Mesothelial cell of epicardium (in vitro differentiated cells): ENCODE data around the gene SPPL2A. TPM values are rescaled to one million over a fixed set of nuclear protein-coding genes. Genes with fewer than 3 reads are reported as not detected.
A peak's percentile ranks its signal among the peaks of the same experiment; 100 is the strongest.
"Not testable (repeated sequence)": the region's sequence is repeated elsewhere in the genome, so short reads cannot be mapped to it uniquely, and the experiment has no call there.

Source experiments
- DNase-seq, 2 experiments: peaks; one replicate each; pipeline ENCODE4 v3.0.0; 2021; ENCODE audit warnings: low spot score in 2 of 2; ENCODE audit not compliant: unreplicated experiment in 2 of 2
- H3K27ac Mint-ChIP-seq: 2 replicates; pipeline ENCODE4 v1.8.0; 2021; ENCODE audit warnings: mixed read lengths
- H3K27me3 Mint-ChIP-seq: 2 replicates; pipeline ENCODE4 v1.8.0; 2021; ENCODE audit warnings: low read depth, mixed read lengths
- H3K36me3 Mint-ChIP-seq: 2 replicates; pipeline ENCODE4 v1.8.0; 2021; ENCODE audit warnings: mixed read lengths
- H3K4me1 Mint-ChIP-seq: 2 replicates; pipeline ENCODE4 v1.8.0; 2021; ENCODE audit warnings: mixed read lengths
- H3K4me3 Mint-ChIP-seq: 2 replicates; pipeline ENCODE4 v1.8.0; 2021; ENCODE audit warnings: mild to moderate bottlenecking, moderate library complexity, mixed read lengths
- H3K9me3 Mint-ChIP-seq: 2 replicates; pipeline ENCODE4 v1.8.0; 2021; ENCODE audit warnings: mixed read lengths
- total RNA-seq: library from RNA; stranded (reverse); gene quantifications from 3 replicates; pipeline ENCODE4 v1.2.1, GENCODE V29; 2021
- TF ChIP-seq, protein P1 (sequence below): fragments of 200-600 bp; sonication (generic); IDR thresholded peaks from one replicate; pipeline ENCODE4 v1.5.0; 2021; ENCODE audit warnings: antibody characterized with exemption; ENCODE audit not compliant: unreplicated experiment

SPPL2A gene
- total RNA-seq, 1 donor from 2014 or later, result 58.9 TPM

DNA sequence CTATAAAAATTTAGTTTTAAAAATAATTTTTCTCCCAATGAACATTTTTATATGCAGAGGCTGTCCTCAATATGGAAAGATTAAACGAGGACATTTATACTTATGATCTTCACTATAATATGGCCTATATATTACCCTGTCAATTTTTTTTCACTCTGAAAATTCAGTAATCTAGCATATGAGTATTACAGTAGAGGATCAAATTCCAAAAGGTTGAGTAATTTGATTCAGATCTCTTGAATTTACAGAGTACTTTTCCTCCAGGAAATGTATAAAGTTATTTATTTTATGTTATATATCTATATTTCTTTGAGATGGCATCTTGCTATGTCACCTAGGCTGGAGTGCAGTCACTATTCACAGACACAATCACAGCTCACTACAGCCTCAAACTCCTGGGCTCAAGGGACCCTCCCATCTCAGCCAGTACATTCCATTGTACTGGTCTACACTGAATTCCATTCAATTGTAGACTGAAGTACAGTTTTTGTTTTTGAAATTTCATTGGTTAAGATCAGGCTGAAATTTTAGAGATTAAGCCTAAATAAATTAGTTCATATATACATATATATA is 62.7 kb downstream of the SPPL2A start:
- Mint-ChIP-seq H3K9me3 (no peaks in the 10 kb centered on the region), H3K36me3 (peaks cover 9% of the 10 kb centered on the region), H3K27me3 (no peaks in the 10 kb centered on the region), H3K4me3 (no peak overlapping the region), H3K27ac (no peak overlapping the region), H3K4me1 (peaks cover 2% of the 10 kb centered on the region)
- DNase-seq, result no peak
- TF ChIP-seq, protein P1, sequence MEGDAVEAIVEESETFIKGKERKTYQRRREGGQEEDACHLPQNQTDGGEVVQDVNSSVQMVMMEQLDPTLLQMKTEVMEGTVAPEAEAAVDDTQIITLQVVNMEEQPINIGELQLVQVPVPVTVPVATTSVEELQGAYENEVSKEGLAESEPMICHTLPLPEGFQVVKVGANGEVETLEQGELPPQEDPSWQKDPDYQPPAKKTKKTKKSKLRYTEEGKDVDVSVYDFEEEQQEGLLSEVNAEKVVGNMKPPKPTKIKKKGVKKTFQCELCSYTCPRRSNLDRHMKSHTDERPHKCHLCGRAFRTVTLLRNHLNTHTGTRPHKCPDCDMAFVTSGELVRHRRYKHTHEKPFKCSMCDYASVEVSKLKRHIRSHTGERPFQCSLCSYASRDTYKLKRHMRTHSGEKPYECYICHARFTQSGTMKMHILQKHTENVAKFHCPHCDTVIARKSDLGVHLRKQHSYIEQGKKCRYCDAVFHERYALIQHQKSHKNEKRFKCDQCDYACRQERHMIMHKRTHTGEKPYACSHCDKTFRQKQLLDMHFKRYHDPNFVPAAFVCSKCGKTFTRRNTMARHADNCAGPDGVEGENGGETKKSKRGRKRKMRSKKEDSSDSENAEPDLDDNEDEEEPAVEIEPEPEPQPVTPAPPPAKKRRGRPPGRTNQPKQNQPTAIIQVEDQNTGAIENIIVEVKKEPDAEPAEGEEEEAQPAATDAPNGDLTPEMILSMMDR, result no peak

DNA sequence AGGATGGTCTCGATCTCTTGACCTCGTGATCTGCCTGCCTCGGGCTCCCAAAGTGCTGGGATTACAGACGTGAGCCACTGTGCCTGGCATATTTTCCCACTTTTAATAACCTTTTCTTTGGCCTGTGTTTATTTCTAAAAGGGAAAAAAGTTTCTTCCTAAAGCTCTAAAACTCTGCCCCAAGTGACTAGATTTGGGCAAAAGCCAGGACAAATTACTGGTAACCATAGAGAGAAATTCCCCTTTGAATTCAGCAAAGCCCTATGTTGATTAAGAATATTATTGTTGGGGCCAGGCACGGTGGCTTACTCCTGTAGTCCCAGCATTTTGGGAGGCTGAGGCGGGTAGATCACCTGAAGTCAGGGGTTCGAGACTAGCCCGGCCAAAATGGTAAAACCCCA is 67.4 kb downstream of the SPPL2A start:
- H3K4me1 Mint-ChIP-seq, result peaks cover 10% of the 10 kb centered on the region
- TF ChIP-seq, protein P1, result no peak
- no peaks in the 10 kb centered on the region for H3K9me3 Mint-ChIP-seq
- DNase-seq, result no peak
- no peak overlapping the region for H3K27ac Mint-ChIP-seq
- peaks cover 2% of the 10 kb centered on the region for H3K36me3 Mint-ChIP-seq
- no peak overlapping the region for H3K4me3 Mint-ChIP-seq
- no peaks in the 10 kb centered on the region for H3K27me3 Mint-ChIP-seq

DNA sequence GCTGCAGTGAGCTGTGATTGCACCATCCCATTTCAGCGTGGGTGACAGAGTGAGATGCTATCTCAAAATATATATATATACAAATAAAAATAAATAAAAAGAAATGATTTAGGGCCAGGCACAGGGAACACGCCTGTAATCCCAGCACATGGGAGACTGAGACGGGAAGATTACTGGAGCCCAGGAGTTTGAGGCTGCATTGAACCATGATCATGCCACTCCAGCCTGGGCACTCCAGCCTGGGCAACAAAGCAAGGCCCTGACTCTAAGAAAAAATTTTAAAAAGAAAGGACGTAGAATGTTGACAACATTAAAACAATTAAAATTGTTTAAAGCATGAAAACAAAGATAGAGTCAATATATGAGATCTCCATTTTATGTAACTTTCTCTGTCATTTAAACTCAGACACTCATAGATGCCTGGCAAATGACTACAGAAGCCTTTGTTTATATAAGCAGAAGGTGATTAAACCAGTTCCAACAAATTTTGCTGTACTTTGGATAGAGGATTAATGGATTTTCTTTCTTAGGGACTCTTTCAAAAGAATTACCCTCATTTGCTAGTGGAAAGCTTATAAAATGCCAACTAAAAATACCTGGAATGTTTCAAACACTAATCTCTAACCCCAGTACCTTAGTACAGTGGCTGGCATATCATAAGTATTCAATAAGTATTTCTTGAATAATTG is 68.3 kb downstream of the SPPL2A start:
- DNase-seq, result no peak
- H3K9me3 Mint-ChIP-seq, result no peaks in the 10 kb centered on the region
- H3K36me3 Mint-ChIP-seq, result peaks cover 2% of the 10 kb centered on the region
- H3K27me3 Mint-ChIP-seq, result no peaks in the 10 kb centered on the region
- peaks cover 10% of the 10 kb centered on the region for H3K4me1 Mint-ChIP-seq
- peak overlapping the region; percentile 43 for H3K27ac Mint-ChIP-seq
- TF ChIP-seq, protein P1, result no peak
- H3K4me3 Mint-ChIP-seq, result no peak overlapping the region

DNA sequence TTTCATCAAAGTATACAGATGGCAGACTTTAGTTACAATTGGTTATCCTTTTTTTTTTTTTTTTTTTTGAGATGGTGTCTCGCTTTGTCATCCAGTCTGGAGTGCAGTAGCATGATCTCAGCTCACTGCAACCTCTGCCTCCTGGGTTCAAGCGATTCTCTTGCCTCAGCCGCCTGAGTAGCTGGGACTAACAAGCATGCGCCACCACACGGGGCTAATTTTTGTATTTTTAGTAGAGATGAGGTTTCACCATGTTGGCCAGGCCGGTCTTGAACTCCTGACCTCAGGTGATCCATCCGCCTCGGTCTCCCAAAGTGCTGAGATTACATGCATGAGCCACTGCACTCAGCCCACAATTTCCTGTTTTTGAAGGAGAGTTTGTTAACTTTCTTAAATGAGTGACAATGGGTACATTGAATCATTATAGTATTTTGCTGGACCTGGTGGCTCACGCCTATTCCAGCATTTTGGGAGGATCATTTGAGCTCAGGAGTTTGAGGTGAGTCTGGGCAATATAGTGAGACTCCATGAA is 70.8 kb downstream of the SPPL2A start:
- H3K27me3 Mint-ChIP-seq, H3K4me1 Mint-ChIP-seq, H3K27ac Mint-ChIP-seq, DNase-seq, H3K36me3 Mint-ChIP-seq, H3K4me3 Mint-ChIP-seq, H3K9me3 Mint-ChIP-seq: not testable (repeated sequence)

DNA sequence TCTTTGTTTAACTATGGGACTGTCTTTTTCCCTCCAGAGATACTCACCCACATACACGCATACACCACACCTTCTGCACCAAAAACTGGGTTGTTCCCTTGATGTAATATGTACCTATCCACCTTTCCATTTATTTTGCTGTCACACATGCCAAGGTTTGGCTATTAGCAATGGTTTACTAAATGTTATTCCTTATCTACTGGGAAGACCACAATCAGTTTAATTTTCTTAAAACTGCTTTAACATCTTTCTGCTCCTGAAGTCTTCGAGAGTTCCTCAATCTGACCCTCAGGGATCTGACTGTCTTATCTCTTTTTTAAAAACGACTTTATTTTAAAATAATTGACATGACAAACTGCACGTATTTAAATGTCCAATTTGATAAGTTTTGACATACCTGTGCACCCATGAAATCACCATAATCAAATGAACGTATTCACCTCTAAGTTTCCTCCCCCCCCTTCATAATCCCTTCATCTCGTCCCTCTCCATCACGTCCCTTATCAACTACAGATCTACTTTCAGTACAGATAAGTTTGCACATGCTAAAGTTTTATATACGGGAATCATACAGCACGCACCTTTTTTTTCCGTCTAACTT is 78.1 kb downstream of the SPPL2A start:
- Mint-ChIP-seq H3K4me3 (peak overlapping the region; percentile 98), H3K27me3 (no peaks in the 10 kb centered on the region), H3K9me3 (no peaks in the 10 kb centered on the region), H3K4me1 (peaks cover 31% of the 10 kb centered on the region), H3K36me3 (peaks cover 10% of the 10 kb centered on the region), H3K27ac (peak overlapping the region; percentile 98)
- TF ChIP-seq, protein P1, result no peak
- no peak for DNase-seq
